CD4-positive, alpha-beta T cell treated with Interleukin-17A for 4 hours (primary cell): Measurements from ENCODE around the gene SELENOF.
A peak's percentile ranks its signal among the peaks of the same experiment; 100 is the strongest.

Experiments
- DNase-seq: peaks from one replicate; pipeline ENCODE4 v3.0.0-alpha.2; 2020; ENCODE audit warnings: mixed read lengths

The SELENOF gene

GRCh38 chr1:86913896-86914600 is at the start of gene SELENOF:
Gene SELENOF, minus strand, starts transcription at chr1:86914126. Its CDS starts 15 bp downstream, at chr1:86914111.
- peak; percentile 100 for DNase-seq

GRCh38 chr1:86960548-86960947 is 46.6 kb upstream of the SELENOF start:
- no peak for DNase-seq

DNA sequence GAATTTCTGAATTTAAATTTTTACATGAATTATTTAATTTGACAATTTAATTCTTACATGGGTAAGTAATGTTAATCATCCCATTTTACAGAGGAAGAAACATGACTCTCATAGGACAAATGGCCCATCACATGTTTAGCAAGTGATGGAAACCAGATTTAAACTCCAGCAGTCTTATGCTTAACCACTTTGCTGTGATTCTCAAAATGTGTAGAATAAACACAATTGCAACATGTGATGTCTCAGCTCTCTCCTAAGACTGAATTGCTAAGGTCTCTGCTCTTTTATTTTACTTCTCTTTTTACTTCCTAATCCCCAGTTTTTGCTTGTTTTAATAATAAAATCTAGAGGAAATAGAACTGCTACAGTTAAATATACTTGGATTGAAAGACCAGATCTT is 43.3 kb upstream of the SELENOF start:
- no peak for DNase-seq

DNA sequence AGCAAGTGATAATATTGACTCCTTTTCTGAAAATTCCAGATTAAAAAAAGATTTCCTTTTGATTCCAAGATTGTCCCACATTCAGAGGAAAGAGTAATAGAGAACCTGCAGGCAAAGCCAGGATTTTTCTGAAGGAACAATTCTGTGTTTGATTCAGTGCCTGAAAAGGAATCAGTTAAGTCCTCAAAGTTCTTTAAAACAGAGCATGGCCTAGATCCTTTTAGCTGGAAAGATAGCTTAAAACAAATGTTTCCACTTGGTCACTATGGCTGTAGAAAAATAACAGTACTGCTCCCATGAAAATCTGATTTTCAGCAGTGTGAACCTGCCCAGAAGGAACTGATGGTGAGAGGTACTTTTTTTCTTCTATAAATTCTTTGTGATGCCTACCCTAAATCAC is 42.3 kb upstream of the SELENOF start:
- DNase-seq, result no peak

GRCh38 chr1:86955678-86956077 is 41.8 kb upstream of the SELENOF start:
- DNase-seq, result no peak

DNA sequence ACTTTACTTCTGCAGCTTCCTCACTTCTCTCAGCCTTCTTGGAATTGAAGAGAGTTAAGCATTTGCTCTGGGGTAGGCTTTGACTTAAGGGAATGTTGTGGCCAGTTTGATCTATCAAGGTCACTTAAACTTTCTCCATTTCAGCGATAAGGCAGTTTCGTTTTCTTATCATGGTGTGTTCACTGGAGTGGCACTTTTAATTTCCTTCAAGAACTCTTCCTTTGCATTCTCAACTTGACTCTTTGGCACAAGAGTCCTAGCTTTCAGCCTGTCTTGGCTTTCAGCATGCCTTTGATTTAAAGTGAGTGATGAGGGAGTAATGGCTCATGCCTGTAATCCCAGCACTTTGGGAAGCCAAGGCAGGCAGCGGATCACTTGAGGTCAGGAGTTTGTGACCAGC is 39.2 kb upstream of the SELENOF start:
- no peak for DNase-seq

- DNase-seq, result no peak
These were observed 37.5 kb upstream of the SELENOF start for GRCh38 chr1:86951430-86951829.

GRCh38 chr1:86950712-86951419 is 36.9 kb upstream of the SELENOF start:
- no peak for DNase-seq

DNA sequence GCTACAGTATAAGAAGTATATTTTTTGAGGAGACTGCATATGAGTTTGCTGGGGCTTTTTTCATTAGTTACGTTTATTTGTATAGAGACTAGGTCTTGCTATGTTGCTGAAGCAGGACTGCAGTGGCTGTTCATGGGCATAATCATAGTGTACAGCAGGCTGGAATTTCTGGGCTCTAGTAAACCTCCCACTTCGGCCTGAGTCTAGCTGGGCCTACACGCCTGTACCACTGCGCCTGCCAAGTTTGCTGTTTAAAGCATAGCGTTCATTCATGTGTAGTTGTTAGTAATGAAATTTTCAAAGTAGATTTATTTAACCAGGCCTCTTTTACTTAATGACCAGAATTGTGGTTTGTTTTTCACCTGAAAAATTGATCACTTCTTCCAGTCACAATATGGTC is 34.3 kb upstream of the SELENOF start:
- DNase-seq, result no peak

GRCh38 chr1:86942743-86943142 is 28.8 kb upstream of the SELENOF start:
- DNase-seq, result no peak

DNA sequence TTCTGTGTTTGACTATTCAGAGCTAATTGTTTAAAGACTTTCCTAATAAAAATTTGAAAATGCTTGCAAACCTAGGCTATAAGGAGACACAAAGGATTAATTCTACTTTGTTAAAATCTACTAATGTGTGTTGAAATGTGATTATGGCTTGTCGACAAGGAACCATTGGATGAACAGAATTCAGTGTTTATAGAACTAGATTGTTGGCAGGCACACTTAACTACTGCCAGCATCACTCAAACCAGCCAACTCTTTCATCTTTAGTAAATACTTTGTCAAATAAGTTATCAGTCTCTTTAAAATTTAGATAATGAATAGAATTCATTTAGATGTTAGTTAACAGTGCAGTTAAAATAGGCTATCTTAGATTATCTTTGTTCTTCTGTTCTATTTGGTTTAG is 28.1 kb upstream of the SELENOF start:
- no peak for DNase-seq

GRCh38 chr1:86940599-86940998 is 26.7 kb upstream of the SELENOF start:
- DNase-seq, result no peak

DNA sequence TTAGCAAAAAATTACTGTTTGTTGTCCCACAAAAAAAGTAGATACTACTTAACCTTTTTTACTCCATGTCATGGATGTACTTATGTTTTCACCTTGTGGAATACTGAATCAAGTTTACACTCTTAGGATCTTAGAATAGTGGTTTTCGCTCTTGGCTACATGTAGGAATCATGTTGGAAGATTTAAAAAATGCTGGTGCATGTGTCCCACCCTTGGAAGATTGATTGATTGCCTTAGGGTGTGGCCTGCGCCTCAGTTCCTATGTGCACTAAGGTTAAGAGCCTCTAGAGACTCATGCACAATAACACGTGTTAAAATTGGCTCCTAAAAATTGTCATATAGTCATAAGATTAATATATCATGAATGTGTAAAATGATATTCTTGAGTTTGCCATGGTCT is 25.5 kb upstream of the SELENOF start:
- no peak for DNase-seq

DNA sequence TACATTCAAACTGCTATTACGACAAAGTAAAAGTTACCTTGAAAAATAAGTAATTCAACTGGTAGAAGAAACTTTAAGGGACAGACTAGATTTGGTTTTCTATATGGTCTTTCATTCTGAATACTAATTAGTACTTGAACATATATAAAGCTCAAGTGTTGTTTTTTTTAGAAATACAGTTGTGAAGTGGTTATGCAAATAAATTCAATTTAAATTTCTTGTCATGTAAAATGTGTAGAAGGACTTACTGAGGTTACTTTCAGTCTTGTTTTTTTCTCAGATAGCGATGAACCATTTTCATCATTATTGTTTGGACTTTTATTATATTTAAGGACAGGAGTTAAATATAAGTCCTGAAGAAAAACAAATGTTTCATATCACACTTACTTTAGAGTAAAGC is 24.9 kb upstream of the SELENOF start:
- no peak for DNase-seq

DNA sequence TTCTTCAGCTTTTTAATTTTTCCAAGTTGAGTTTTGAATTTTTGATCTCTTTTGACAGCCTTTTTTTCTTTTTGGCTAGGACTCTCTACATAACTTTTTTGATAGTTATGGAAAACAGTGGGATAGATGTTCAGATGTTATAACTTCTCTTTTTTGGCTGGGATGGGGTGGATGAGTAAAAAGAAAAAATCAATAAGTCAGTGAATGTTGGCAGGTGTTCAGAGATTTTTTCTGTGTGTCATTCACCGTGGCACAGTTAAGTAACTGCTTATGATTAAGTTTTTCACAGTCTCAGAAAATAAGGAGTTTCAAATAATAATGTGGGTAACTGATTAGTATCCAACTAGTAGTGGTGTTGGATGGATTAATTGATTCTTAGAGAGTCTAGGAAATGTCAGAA is 24.5 kb upstream of the SELENOF start:
- DNase-seq, result no peak

DNA sequence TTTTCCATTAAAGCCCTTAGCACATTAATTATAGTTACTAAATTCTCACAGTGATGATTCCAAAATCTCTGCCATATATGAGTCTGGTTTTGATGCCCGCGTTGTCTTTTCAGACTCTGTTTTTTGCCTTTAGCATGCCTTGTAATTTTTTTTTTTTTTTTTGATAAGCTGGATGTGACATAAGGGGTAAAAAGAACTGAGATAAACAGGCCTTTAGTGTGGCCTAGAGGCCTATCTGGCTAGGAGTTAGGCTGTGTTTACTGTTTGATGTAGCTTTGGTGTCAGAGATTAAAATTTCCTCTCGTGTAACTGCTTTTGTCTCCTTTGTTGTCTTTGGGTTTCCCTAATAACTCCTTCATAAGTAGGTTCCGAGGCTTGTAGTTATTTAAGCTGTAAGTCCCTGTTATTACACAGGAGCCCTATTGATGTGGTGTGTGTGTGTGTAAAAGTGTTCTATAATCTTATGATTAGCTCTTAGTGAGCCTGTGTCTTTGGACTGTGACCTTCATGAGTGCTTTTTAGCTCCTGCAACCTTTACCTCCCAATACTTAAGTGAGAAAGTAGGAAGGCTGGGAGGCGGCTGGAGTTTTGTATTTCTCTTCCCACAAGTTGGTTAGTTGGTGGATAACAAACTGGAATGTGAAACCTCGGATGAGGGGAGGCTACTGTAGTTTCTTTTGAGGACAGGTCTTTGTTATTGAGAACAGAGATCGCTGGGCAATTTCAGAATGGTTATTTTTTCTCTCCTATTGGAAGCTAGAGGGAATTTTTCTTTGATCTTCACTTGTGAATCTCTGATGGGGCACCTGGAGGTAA is 19.8 kb upstream of the SELENOF start:
- DNase-seq, result no peak

DNA sequence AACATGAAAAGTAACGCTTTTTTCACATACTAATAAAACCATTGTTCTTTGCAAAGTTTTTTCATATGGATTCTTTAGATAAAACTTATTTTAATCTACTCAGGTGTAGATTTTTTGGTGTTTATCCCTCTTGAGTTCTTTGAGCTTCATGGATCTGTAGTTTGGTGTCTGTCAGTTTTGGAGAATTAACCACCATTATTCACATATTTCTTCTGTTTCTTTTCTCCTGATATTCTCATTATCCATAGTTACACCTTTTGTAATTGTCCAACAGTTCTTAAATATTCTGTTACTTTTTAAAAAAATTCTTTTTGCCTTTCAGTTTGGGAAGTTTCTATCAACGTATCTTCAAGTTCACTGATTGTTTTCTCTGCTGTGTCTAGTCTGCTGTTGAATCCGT is 19.1 kb upstream of the SELENOF start:
- DNase-seq, result no peak

- DNase-seq, result no peak
These were observed 14.9 kb upstream of the SELENOF start for GRCh38 chr1:86928819-86929218.

- DNase-seq, result no peak
These were observed 13.0 kb upstream of the SELENOF start for GRCh38 chr1:86926883-86927282.

DNA sequence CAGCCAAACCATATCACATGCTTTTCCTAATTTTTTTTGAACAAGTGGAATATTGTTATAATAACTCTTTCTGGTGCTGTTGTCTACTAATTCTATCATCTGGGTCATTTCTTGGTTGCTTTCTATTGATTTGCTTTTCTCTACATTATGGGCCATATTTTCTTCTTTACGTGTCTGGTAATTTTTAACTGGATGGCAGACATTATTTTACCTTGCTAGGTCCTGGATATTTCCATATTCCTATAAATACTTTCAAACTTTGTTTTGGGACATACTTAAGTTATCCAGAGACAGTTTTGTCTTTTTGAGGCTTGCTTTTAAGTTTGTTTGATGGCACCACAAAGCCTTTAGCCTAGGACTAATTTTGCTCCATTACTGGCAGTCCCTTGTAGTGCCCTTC is 11.8 kb upstream of the SELENOF start:
- no peak for DNase-seq

DNA sequence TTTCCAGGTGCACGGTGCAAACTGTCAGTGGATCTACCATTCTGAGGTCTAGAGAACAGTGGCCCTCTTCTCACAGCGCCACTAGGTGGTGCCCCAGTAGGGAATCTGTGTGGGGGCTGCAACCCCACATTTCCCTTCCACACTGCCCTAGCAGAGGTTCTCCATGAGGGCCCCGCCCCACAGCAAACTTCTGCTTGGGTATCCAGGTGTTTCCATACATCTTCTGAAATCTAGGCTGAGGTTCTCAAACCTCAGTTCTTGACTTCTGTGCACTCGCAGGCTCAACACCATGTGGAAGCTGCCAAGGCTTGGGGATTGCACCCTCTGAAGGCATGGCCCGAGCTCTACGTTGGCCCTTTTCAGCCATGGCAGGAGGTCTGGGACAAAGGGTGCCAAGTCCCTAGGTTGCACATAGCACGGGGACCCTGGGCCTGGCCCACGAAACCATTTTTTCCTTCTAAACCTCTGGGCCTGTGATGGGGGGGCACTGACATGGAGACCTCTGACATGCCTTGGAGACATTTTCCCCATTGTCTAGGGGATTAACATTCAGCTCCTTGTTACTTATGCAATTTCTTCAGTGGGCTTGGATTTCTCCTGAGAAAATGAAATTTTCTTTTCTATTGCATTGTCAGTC is 10.5 kb upstream of the SELENOF start:
- DNase-seq, result no peak

DNA sequence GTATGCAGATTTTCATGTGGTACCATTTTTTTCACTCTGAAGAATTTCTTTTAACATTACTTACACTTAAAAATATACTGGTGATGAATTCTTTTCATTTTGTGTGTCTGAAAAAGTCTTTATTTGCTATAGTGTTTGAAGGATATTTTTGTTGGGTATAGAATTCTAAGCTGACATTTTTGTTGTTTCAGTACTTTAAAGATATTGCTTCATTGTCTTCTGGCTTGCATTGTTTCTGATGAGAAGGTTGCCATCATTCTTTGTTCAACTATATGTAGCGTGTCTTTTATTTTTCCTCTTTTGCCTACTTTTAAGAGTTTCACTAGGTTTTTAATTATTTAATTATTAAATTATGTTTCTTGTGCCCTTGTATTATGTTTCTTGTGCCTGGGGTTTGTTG is 8.5 kb upstream of the SELENOF start:
- no peak for DNase-seq

- DNase-seq, result no peak
These were observed 2.8 kb upstream of the SELENOF start for GRCh38 chr1:86916752-86917151.
